Ramos (cell line): Measurements from ENCODE around the gene C4orf36.
"Not testable (repeated sequence)": the region's sequence is repeated elsewhere in the genome, so short reads cannot be mapped to it uniquely, and the experiment has no call there.

Experiments
- in situ Hi-C: fragments of 300-500 bp; cut with MboI; formaldehyde crosslinking; loops from one replicate; pipeline ENCODE4 v1.14.3; 2022; ENCODE audit warnings: low sequenced_read_pairs; ENCODE audit not compliant: unreplicated experiment

Gene C4orf36

DNA sequence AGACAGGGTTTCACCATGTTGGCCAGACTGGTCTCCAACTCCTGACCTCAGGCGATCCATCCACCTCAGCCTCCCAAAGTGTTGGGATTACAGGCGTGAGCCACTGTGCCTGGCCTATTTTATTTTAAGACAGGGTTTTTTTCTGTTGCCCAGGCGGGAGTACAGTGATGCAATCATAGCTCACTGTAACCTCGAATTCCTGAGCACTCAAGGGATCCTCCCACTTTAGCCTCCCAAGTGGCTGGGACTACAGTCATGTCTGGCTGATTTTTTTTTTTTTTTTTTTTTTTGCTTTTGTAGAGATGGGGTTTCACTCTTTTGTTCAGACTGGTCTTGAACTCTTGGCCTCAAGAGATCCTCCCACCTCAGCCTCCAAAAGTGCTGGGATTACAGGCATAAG lies 16.8 kb downstream of the C4orf36 start:
- in situ Hi-C loops: not testable (repeated sequence)

DNA sequence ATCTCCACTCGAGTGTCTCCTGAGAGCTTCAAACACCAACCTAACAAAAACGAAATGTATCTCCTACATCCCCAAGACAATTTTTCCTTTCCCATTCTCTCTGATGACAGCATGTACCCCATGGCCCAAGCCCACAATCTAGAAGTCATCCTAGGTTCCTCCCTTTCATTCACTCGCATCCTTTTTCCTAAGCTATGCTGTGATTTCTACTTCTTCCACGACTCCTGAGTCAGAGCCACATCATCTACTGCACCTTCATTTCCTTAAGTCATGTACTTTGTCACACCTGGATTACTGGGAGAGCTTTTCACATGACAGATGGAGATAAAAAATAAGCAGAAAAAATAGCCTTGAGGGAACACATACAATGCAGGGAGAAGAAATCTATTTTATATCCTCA lies 20.1 kb downstream of the C4orf36 start:
- in situ Hi-C loops: no loop called here

DNA sequence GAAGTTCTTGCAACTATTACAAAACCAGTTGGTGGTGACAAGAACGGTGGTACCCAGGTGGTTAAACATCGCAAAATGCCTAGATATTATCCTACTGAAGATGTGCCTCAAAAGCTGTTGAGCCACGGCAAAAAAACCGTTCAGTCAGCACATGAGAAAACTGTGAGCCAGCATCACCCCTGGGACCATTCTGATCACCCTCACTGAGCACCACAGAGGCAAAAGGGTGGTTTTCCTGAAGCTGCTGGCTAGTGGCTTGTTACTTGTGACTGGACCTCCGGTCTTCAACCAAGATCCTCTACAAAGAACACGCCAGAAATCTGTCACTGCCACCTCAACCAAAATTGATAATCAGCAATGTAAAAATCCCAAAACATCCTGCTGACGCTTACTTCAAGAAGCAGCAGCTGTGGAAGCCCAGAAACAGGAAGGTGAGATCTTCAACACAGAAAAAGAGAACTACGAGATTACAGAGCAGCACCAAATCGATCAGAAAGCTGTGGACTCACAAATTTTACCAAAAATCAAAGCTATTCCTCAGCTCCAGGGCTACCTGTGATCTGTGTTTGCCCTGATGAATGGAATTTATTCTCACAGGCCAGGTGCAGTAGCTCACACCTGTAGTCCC lies 21.7 kb downstream of the C4orf36 start:
- in situ Hi-C loops: no loop called here

DNA sequence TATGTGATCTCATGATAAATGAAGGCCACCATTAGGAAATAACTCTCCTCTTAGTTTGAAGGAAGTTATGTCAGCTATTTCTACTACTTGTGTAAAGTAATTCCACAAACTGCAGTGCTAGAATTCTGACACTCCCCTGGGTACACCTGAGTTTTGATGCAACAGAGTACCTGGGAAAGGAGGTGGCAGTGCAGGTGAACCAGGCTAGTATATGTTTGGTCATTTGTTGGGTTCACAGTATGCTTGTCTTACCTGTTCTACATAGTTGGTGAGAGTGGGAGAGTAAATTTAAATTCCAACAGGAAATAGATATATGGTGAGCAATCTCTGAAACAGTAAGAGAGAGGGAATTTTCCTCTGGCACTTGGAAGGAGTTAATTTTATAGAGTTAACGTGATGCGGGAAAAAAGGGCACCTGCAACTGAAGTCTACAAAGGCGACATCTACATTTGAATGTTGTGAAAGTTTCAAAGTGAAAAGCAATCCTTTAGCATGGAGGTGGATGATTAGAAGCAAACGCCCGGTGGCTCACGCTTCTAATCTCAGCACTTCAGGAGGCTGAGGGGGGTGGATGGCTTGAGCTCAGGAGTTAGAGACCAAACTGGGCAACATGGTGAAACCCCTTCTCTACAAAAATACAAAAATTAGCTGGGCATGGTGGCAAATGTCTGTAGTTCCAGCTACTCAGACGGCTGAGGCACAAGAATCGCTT lies 34.7 kb downstream of the C4orf36 start:
- in situ Hi-C loops: no loop called here

DNA sequence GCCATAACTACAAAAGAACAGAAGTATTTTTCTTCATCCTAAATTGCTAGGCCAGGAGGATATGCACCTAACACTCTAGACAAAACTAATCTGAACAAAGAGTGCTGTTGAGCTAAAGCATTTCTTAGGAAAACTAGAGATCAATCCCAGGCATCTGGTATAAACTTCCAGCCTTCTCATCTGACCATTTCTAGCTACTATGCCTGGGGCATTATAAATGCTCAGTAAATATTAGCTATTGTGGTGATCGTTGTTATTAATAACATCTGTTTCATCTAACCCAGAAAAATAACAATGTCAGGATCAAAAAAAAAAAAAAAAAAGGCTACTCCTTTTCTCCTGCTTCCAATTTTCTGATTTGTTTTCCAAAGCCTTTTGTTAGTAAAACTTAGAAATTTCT lies 35.3 kb downstream of the C4orf36 start:
- in situ Hi-C loops: no loop called here

DNA sequence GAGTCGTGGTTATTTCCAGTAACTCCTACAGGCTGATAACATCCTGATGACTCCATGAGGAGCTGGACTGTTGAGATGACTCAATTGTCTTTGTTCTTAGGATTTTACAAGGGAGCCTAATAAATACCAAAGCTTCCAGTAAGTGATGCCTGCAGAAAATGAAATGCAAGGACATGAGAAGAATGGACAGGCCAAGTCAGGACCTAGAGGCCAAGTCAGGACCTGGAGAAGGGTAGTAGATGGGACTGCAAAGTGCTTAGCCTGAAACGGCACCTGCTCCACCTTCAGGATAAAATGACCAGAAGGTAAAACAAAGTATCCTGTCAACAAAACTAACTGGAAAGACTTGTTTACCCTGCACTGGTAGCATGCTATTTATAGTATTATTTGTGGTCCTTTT lies 36.6 kb downstream of the C4orf36 start:
- in situ Hi-C loops: no loop called here

DNA sequence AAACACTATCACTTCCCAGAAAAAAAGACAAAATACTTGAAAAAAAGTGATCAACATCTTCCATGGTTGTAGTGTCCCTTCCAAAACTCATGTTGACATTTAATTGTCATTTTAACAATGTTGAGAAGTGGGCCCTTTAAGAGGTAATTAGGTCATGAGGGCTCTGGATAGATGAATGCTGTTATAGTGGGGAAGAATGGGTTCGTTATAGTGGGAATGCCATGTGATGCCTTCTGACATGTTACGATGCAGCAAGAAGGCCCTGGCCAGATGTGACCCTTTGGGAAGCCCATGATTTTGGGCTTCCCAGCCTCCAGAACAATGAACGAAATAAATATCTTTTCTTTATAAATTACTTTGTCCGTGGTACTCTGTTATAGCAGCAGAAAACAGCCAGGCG lies 39.0 kb downstream of the C4orf36 start:
- in situ Hi-C loops: no loop called here

DNA sequence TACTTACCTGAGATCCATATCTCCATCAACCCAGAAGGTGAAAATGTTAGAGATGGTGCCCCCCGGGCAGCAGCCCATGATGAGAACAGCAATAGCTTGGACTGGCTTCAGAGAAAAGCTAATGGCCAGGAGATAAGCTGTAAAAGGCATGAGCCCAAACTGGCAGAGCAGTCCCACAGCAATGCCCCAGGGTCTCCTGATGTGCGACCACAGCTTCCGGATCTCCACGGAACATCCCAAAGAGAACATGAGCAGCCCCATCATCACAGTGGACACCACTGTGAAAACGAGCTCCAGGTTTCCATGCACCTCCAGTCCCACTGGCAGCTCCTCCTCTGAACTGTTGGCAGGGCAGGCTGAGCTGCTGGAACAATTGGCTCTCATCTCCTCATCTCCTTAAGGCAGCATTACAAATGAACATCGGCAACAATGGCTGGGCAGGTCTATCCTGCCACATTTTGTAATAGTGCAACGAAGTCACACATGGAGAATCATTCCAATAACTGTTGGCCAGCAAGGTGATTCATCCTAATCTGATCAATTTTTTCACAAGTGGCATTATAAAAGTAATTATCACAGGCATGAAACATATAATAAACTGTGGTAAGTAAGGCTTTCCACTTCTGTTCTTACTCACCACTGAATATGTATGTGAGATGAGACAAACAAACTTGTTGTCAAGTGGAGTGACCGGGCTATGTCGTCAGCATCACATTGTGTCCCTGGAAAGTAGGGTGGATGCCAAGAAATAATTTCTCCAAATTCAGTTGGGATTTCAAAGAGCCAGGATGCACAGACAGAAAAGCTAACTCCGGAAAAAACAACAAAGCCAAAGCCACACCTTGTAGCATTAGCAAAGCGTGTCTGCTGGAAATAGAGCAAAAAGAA lies 43.2 kb downstream of the C4orf36 start, which contains the start of gene SLC10A6:
TSS of gene SLC10A6 (minus strand) at position 653 of the 888 bp plus-strand sequence. CDS start at position 384, 269 bp downstream.
- in situ Hi-C loops: no loop called here

DNA sequence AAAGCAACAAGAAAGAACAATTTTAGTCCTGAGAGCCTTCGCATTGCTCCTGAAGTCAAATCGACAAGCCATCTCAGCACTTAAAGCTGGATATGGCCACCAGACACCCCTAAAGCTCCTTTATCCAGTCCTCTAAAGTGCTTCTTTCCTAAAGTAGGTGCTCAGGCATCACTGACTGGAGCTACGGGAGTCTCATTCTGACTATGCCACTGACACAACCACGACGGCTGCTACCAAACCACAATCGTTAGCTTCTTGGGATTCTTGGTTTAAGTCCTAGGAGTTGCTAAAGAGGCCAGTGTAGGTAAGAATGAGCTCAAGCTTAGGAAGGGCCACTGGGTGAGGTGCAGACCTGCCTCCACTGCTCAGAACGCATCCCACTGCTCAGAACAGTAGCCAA lies 44.1 kb downstream of the C4orf36 start:
- in situ Hi-C loops: no loop called here

DNA sequence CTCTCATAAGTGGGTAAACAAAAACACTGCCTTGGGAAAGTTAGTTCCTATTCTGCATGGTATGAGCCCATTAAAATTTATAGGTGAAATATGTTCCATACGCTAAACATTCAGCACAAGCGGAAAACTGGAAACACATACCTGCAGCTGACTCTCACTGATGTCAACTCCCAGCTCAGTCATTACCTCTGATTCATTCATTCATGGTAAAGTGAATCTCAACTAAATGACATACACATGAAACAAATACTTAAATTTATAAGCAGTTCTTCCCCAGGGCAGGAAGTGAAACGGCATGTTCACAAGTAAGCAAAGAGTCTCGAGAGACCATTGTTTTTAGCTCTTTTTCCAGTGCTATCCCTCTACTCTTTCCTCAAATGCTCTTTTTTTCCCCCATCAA lies 44.7 kb downstream of the C4orf36 start:
- in situ Hi-C loops: no loop called here

DNA sequence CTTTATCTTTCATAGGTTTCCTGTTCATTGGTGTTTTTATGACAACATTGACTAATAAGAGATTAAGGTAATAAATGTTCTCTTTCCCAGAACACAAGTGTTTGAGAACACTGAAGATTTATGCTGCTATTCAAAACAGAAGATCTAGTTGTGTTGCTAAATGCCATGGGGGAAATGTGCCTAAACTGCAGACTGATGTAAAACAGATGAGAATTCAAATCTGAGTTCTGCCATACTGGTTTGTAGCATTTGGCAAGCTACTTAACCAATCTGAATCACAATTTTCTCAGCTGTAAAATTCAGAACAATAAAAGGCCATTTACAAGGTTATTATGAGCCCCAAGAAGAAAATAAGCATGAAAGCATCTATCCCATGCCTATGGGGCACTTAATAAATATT lies 45.3 kb downstream of the C4orf36 start:
- in situ Hi-C loops: no loop called here

DNA sequence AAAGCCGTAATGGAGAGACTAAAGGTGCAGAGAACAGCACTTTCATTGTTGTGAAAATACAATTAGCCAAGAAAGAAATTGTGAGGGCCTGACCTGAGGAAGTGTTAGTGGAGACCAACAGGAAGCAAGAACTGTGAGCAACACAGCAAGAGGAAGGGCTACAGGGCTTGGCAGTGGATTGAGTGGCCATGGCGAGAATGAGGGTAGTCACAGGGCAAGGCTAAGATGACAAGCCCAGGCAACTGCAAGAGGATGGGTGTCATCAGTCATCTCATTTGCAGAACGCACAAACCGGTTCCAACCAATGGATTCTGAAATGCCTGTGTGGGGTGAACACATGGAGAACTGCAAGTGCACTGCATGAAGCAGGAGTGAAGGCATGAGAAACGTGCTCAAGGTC lies 46.6 kb downstream of the C4orf36 start:
- in situ Hi-C loops: no loop called here

DNA sequence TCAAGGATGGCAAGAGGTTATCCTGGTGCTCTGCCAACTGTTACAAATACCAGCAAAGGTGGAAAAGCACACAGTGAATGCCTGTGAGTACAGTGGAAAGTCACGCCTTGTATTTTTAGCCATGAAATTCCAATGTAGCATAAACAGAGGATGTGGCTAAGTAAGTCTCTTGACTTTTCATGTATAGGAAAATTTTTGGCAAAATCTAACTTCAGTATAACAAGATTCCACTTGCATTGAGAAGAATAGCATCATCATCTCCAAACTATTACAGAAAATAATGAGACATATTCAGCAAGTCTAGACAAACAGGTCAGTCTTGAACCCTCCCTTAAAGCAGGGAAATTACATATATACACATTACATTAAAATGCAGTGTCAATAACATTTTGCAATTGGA lies 50.9 kb downstream of the C4orf36 start:
- in situ Hi-C loops: no loop called here

DNA sequence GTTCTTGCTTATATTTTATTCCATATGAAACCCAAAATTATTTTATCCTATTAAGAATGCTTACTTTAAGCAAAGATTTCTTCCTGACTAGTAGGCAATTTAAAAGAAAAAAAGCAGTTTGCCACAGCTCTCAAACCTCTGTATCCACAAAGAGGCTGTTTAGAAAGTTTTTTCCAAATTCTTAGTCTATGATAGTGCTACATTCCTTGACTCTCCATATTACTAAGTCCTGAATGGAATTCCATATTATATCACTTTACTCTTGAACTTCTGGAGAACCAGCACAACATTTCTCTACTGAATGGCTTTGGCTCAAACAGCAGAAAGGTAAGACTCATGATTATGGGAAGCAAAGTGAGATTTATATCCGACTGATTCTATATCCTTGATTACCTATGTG lies 51.4 kb downstream of the C4orf36 start:
- in situ Hi-C loops: no loop called here

DNA sequence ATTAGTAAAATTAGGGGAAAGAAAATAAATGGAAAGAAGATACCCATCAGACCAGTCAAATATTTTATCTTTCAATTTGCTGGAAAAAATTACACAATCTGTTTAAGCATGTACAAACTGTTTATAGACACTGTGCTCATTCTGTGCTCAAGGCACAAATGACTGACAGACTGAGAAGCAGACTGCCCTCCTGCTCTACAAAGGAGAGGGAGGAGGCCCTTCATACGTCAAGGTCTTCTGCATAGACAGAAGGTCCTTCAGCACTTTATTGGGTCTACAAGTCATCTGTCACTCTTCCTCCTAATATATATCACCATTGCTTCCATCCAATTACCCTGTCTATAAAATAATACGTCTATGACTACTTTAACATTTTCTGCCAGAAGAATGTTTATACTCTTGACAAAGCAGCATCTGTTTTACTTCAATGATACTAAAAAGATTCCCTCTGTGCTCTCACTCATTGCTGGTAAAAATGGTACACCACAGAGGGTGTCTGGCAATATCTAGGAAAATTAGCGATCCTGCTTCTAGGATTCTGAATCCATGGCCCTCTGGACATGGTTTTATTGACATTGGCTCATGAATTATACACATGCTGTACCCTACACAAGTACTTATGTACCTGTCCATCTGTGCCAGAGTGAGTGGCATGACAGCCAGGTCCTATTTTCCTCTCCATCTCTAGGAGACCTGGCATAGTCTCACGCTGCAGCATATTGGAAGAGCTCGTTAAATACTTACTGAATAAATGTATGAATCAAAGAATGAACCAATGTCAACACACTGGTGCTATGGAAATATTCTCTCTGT lies 54.3 kb downstream of the C4orf36 start:
- in situ Hi-C loops: no loop called here

DNA sequence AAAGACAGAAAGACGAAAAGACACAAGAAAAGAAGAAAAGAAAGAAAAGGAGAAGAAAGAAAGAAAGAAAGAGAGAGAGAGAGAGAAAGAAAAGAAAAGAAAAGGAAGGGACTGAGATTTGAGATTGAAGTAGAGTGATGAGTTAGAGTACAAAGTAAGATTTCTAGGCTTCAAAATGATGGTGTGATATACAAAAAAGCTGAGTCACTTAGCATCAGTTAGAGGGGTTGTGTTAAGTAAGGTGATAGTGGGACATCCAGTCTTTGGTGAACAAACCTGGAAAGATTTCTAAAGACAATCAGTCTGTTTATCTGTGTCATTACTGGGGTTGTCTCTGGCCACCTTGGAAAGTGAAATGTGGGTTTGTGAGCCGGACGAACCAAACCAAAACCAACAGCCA lies 56.5 kb downstream of the C4orf36 start:
- in situ Hi-C loops: no loop called here

DNA sequence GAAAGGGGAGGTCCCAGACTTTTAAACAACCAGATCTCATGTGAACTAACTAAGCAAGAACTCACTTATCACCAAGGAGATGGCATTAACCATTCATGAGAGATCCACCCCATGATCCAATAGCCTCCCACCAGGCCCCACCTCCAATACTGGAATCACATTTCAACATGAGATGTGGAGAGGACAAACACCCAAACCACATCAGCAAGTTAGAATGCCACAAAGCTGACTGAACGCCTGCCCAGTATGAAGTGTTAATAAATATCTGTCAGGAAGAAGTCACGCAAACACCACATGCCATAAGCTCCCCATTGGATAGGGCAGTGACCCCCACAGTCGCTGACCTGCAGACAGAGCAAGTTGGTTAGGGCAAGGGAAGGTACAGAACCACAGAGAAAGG lies 57.3 kb downstream of the C4orf36 start:
- in situ Hi-C loops: no loop called here

DNA sequence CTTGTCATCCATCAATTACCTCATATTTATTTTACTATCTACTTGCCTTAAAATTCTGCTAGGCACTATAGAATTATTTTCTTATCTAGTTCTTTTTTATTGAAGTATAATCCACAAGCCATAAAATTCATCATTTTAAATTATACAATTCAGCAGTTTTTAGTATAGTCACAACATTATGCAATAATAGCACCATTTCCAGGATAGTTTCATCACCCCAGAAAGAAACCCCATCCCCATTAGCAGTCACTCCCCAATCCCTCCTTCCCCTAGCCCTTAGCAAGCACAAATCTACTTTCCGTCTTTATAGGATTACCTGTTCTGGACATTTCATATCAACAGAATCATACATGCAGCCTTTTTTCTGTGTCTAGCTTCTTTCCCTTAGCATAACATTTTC lies 58.6 kb downstream of the C4orf36 start:
- in situ Hi-C loops: no loop called here

DNA sequence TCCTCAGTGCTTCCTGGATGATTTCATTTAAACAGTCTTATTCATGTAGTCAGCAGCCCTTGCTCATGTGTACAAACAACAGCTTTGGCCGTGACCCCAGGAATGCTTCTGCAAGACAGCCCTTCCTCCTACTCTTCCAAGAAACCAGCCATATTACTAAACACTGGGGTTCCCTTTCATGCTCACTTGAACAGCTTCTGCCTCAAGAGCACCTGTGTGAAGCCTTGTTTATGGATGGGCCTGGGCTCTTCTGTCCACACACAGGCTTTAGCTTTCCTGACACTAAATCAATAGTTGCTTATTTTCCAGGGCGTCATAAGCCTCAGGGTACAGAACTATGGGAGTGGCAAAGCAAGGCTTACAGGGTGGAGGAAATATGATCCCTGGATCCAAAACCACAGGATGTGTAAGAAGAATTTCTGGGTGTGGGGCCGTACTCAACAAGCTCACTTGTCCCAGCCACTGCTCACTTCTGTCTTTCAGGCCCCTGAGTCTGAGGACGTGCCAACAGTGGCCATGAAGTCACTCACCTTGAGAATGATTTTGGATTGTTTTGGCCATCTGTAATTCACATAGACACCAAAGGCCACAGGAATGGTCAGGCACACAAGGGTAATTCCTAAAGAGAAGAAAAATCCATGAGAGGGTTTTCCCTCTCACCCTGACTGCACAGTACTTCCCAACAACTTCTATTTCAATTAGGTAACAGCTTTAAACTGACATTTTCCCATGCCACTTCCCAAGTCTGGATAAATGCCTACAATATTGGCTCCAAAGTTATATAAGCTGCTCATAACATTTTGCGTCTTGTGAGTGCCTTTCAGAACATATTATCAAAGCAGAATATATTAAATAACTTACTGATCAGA lies 60.7 kb downstream of the C4orf36 start:
- in situ Hi-C loops: no loop called here
